ENCODE data around the gene NCAPH2. TPM values are rescaled to one million over a fixed set of nuclear protein-coding genes. Genes with fewer than 3 reads are reported as not detected.

NCAPH2 gene
- polyA plus RNA-seq, 3 donors, result 12.5 to 23.6 (median 18.1) TPM

DNA sequence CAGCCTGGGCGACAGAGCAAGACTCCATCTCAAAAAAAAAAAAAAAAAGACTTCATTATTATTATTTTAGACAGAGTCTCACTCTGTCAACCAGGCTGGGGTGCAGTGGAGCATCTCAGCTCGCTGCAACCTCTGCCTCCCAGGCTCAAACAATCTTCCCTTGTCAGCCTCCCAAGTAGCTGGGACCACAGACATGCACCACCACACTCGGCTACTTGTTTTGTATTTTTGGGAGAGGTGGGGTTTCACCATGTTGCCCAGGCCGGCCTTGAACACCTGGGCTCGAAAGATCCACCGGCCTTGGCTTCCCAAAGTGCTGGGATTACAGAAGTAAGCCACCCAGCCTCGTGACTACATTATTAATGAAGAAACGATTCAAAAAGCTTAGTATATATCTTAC lies 27.1 kb downstream of the NCAPH2 start:
- H3K27ac Mint-ChIP-seq, result peak overlapping the region; percentile 99 to 100 (median 99)
- peak overlapping the region in 1 of 3 experiments; percentile 41 for H3K4me3 ChIP-seq (replicated peaks in 1 of 3; ENCODE audit: low read depth in 2 of 3, low read length in 3 of 3)

DNA sequence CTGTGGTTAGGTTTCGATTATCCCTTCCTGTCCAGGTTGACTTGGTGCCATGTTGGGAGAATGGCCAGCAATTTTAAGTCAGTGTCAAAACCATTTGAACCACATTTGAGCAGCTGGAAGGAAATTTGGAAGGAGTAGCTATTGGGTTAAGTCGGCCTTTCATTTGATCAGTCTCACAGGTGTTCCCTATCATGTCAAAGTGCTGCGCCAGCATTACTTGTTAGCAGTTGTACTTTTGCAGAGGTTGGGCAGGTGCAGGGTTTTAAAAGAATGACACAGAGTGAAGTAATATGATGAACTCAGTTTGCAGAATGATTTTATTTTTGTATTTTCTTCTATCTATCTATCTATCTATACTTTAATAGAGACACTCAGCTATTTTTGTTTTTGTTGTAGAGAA lies 28.2 kb downstream of the NCAPH2 start:
- Mint-ChIP-seq H3K36me3 (peaks cover 5 to 7% of the 10 kb centered on the region in 2 donors), H3K4me3 (no peak overlapping the region), H3K27me3 (ENCODE audit: low read depth in 3 of 3) (peaks cover 0 to 1% (median 0%) of the 10 kb centered on the region in 3 donors), H3K9me3 (no peaks in the 10 kb centered on the region), H3K4me1 (peaks cover 73% of the 10 kb centered on the region), H3K27ac (peak overlapping the region in 5 of 7 donors; percentile 15 to 100 (median 88))
- Histone ChIP-seq H3K9me3 (replicated peaks in 1 of 2; ENCODE audit: control insufficient read depth in 1 of 2, insufficient read depth in 1 of 2, low read length in 2 of 2) (no peaks in the 10 kb centered on the region), H4K20me1 (ENCODE audit: insufficient read depth, low read length) (no peaks in the 10 kb centered on the region), H3K4me2 (replicated peaks; ENCODE audit: extremely low read depth, low read length, poor library complexity, severe bottlenecking) (no peak overlapping the region), H3K4me1 (ENCODE audit: control insufficient read depth in 1 of 2, insufficient read depth in 2 of 2, low read length in 2 of 2) (peaks cover 89% of the 10 kb centered on the region in 2 donors), H2AFZ (ENCODE audit: insufficient read depth, low read depth, low read length, poor library complexity, severe bottlenecking) (no peak overlapping the region), H3K36me3 (replicated peaks in 1 of 2; ENCODE audit: control insufficient read depth in 1 of 2, insufficient read depth in 2 of 2, low read length in 2 of 2) (no peaks in the 10 kb centered on the region), H3K9ac (ENCODE audit: insufficient read depth, low read length, poor library complexity, severe bottlenecking) (no peak overlapping the region), H3K27me3 (ENCODE audit: control insufficient read depth in 2 of 2, insufficient read depth in 2 of 2, low read length in 2 of 2) (no peaks in the 10 kb centered on the region), H3K4me3 (replicated peaks in 1 of 3; ENCODE audit: low read depth in 2 of 3, low read length in 3 of 3) (no peak overlapping the region), H3K79me2 (ENCODE audit: insufficient read depth, low read length) (peaks cover 46% of the 10 kb centered on the region), H3K27ac (ENCODE audit: low read depth in 1 of 2, low read length in 2 of 2) (peak overlapping the region in 1 of 2 donors; percentile 100)
- no peak for DNase-seq
- no peak for TF ChIP-seq CTCF (IDR thresholded peaks at IDR 0.05)
- intact Hi-C loops (cut with micrococcal nuclease), result loop anchor here in 1 of 2 donors (10.0 kb wide), 1 partner anchor 601 kb away; no protein-coding TSS in a partner anchor
- WGBS (ENCODE audit: insufficient coverage), result 71% methylated on average over 1 of the region's 3 CpGs

More for the DNA sequence above, 27.1 kb downstream of the NCAPH2 start:
- Mint-ChIP-seq H3K4me1 (peaks cover 63% of the 10 kb centered on the region), H3K4me3 (peak overlapping the region in 1 of 2 donors; percentile 59), H3K27me3 (ENCODE audit: low read depth in 3 of 3) (no peaks in the 10 kb centered on the region), H3K36me3 (peaks cover 5 to 7% of the 10 kb centered on the region in 2 donors), H3K9me3 (no peaks in the 10 kb centered on the region)
- TF ChIP-seq CTCF (IDR thresholded peaks at IDR 0.05), result no peak
- H3K9ac ChIP-seq (ENCODE audit: insufficient read depth, low read length, poor library complexity, severe bottlenecking), result peak overlapping the region; percentile 55
- DNase-seq, result no peak
- H2AFZ ChIP-seq (ENCODE audit: insufficient read depth, low read depth, low read length, poor library complexity, severe bottlenecking), result no peak overlapping the region
- WGBS (ENCODE audit: insufficient coverage), result no CpG with 5 or more reads among the region's 8 CpGs
- intact Hi-C loops (cut with micrococcal nuclease), result loop anchor here in 1 of 2 donors (10.0 kb wide), 1 partner anchor 600 kb away; no protein-coding TSS in a partner anchor
- no peaks in the 10 kb centered on the region for H4K20me1 ChIP-seq (ENCODE audit: insufficient read depth, low read length)
- no peaks in the 10 kb centered on the region for H3K36me3 ChIP-seq (replicated peaks in 1 of 2; ENCODE audit: control insufficient read depth in 1 of 2, insufficient read depth in 2 of 2, low read length in 2 of 2)
- H3K4me1 ChIP-seq (ENCODE audit: control insufficient read depth in 1 of 2, insufficient read depth in 2 of 2, low read length in 2 of 2), result peaks cover 83 to 85% of the 10 kb centered on the region in 2 donors
- peak overlapping the region; percentile 47 for H3K4me2 ChIP-seq (replicated peaks; ENCODE audit: extremely low read depth, low read length, poor library complexity, severe bottlenecking)
- H3K9me3 ChIP-seq (replicated peaks in 1 of 2; ENCODE audit: control insufficient read depth in 1 of 2, insufficient read depth in 1 of 2, low read length in 2 of 2), result no peaks in the 10 kb centered on the region
- peaks cover 57% of the 10 kb centered on the region for H3K79me2 ChIP-seq (ENCODE audit: insufficient read depth, low read length)
- H3K27me3 ChIP-seq (ENCODE audit: control insufficient read depth in 2 of 2, insufficient read depth in 2 of 2, low read length in 2 of 2), result no peaks in the 10 kb centered on the region
- H3K27ac ChIP-seq (ENCODE audit: low read depth in 1 of 2, low read length in 2 of 2), result peak overlapping the region; percentile 100
